CD4-positive, alpha-beta T cell treated with Interleukin-1 beta for 1 hour (primary cell): ENCODE data around the gene ZNF598.

Experiments
- DNase-seq, 2 donors: peaks; one replicate each; pipeline ENCODE4 v3.0.0-alpha.2; 2020 to 2022

ZNF598 gene

DNA sequence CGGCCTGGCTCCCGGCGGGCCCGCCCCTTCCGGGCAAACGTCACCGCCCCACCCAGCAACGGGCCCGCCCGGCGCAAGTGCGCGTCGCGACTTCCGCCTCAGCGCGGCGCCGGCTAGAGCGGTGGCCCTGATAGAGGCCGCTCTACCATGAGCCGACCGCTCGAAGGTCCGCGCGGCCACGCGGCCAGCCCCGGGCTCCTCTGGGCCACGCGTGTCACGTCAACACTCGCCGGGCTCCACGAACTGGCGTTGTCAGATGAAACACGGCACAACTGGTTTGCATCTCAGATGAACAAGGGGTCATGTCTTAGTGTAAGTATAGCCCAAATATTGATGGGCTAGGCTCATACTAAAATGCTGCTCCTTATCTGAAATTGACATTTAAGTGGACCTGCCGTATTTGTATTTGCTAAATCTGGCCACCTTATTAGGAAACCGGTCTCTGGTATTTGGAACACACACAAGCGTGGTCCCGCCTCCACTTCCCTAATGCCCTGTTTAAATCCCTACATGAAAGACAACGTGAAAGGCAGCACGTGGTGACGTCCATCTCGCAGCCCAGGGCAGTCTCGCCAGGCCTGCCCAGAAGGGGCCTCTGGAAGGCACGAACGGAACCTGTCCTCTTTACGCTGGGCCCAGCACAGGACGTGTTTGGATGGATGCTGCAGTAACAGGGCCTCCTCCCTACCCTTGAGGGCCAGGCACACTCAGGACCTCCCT, at the start of gene ZNF598:
Gene ZNF598, minus strand, starts transcription at position 31 of the 720 bp plus-strand sequence.
- peak; percentile 83 to 86 for DNase-seq

DNA sequence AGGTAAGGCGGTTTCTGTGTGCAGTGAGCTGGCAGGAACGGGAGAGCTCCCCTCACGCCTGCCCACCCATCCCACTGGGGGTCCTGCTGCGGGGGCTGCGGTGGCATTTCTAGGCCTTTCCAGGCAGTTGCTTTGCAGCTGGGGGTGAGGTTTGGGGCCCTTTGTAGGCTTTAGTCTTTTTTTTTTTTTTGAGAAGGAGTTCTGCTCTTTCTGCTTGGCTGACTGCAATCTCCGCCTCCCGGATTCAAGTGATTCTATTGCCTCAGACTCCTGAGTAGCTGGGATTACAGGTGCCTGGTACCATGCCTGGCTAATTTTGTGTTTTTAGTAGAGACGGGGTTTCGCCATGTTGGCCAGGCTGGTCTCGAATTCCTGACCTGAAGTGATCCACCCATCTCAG, 49.3 kb upstream of the ZNF598 start:
- DNase-seq: no peak

DNA sequence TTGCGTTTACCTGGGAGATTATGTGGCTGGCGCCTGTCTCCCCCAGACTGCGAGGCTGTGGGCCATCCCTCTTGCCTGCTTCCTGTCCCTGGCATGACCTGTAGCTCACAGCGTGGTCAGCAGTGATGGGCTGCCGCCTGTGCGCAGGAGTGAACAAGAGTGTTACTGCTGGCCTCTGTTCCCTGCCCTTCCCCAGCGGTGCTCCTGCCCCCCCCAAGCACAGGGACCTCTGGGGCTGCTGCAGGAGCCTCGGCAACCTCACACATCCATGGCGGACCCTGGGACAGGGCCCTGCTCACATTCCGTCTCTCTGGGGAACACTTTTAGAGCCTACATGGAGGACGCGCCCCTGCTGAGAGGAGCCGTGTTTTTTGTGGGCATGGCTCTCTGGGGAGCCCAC, 48.8 kb upstream of the ZNF598 start:
- no peak for DNase-seq

DNA sequence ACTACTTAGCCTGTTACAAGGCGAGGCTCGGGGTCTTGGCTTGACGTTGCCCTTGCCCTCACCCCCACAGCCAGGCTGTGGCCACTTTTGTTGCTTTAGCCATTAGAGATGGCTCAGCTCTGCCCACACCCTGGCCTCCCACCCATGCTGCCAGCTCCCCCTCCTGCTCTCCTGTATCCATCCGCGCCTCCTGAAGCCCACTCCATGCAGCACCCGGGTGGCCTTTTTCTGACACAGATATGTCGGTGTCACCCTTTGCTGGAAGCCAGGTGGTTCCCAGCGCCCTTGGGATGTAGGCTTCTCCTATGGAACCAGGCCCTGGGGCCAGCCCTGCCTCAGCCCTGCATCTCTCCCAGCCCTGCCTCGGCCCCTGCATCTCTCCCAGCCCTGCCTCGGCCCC, 47.8 kb upstream of the ZNF598 start:
- no peak for DNase-seq

DNA sequence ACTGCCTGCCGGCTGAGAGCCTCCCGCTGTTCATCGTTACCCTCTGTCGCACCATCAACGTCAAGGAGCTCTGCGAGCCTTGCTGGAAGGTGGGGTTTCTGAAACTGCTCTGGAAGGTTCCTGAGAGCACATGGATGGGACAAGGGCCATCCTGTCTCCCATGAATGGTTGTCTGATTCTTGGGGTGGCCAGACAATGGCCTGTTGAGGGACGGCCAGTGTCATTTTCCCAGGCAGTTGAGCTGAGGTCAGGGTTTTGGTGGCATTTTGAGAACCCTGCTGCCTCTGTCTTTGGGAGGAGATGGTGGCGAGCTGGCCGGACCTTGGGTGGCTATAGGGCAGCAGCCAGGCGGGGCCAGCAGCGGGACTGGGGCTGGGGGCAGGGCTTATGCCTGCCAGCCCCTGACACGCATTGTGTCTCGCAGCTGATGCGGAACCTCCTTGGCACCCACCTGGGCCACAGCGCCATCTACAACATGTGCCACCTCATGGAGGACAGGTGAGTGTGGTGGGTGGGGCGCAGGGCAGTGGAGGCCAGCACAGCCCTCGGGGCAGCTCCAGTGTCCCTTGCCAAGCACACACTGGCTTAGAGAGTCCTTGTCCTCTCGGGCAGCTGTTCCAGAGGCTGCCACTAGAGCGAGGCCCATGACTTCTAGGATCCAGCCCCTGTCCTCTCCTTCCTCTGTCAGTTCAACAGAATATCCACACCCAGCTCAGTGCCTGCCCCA, 47.2 kb upstream of the ZNF598 start:
- no peak for DNase-seq

DNA sequence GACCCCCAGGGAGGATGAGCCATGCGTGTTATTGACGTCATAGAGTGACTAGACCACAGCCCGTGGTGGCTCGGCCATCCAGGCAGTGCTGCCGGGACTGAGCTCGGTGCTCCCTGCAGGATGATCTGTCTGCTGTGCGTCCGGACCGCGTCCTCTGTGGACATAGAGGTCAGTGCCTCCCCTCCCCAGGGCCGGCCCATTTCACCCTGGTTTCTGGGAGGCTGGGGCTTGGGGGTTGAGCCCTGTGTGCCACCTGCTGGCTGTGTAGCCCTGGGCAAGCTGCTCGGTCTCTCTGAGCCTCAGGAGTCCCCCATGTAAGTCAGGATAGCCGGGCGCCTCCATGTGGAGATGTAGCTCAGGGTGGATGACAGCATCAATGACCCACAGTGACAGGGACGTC, 46.5 kb upstream of the ZNF598 start:
- no peak for DNase-seq

DNA sequence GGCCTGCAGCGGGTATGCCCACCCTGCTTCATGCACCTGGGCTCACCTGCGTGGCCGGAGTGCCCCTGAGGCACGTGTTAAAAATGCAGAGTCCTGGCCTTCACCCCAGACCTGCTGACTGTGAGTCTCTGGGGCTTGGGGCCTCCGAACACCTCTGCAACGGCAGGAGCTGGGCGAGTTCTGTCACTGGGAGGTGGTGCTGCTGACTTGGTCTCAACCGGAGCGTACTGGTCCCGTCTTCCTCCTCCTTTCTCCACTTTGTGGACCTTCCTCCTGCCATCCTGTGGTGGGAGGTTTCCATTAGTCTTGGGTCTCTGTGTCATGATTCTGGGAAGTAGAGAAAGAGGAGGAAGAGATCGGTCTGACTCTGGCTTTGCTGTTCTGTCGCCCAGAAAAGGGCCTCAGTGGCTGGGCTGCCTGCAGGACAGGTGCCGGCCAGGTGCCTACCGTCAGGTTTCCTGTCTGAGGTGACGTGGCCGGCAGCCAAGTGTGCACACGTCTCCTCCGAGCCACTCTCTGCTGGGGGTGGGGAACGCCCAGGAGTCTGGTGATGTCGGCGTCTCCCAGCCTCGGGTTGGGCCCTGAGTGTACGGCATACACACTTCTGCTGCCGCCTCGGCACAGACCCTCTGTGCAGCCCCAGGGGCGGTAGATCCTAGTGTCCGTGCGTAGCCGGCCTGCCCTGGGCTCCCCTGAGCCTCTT, 45.1 kb upstream of the ZNF598 start:
- DNase-seq: no peak

DNA sequence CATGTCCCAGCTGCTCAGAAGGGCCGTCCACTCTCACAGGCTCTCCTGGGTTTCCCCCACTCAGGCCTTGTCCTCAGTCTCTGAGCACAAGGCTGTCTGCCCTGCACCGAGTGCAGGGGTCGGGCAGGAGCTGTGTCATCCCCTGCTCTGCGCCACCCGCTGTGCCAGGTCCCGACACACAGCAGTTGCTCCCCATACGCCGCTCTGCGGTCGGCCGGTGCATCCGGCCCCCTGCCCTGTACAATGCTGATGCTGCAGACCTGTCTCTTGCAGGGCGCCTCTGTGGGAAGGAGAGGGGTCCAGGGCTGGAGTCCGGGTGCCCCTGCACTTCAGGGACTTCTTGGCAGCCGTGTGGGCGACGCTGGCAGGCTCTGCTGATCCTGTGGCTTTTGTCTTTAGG, 44.3 kb upstream of the ZNF598 start:
- DNase-seq: no peak

DNA sequence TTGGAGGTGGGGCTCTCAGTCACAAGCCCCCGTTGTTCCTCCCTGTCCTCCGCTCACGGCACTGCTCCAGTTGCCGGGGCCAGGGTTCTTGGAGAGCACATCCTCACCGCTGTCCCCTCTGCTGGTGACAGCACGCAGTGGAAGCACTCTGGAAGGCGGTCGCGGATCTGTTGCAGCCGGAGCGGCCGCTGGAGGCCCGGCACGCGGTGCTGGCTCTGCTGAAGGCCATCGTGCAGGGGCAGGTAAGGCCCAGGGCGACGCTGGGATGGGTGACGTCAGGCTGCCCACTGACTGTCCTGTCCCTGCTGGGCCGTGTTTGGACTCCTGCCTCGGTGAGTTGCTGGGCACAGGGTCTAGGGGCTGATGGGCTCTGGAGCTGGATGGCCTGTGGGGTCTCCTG, 43.6 kb upstream of the ZNF598 start:
- DNase-seq: no peak

DNA sequence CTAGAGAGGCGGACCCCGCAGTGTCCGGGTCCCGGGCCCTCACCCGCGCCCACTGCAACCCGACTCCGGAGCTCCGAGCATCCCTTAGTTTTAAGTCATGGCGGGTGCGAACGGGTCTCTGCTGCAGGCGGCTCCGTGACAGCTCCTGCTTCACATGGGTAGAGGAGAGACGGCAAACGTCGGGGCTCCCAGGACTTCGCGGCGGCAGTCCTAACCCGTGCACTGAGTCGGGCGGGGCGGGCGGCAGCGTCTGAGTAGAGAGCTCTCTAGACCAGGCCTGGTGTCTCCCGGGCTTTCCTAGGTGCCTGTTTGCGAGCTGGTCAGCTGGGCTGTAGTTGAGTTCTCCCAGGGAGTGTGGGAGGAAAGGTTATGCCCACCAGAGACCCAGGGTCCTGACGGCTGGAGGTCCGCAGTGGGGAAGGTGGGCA, 38.5 kb upstream of the ZNF598 start:
- no peak for DNase-seq

DNA sequence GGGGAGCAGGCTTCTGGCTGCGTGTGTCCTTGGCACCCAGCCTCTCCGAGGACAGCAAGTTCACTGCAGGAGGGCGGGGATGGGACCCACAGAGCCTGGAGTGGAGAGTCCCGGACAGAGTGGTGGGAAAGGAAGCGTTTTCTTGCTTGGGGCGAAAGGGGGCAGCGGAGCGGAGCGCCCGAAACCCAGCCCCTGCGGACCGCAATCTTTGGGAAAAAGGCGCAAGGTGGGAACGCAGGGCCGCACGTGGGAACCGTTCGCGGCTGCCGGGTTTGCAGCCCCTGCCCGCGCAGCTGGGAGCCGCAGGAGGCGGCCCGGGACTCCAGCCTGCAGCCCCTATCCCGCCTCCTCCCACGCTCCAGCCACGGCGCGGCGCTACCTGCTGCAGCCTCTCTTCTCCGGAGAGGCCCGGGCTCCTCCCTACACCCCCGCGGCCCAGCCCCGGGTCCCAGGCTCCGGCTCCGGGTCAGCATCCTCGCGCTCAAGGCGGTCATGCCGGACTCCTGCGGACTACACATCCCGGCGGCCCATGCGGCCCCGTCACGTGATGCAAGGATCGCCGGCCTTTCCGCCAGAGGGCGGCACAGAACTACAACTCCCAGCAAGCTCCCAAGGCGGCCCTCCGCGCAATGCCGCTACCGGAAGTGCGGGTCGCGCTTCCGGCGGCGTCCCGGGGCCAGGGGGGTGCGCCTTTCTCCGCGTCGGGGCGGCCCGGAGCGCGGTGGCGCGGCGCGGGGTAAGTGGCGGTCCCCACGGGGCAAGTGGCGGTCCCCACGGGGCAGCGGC, 37.9 kb upstream of the ZNF598 start, which contains the start of the genes NTHL1 and TSC2:
Gene NTHL1, minus strand, starts transcription at position 505 of the 786 bp plus-strand sequence. Its CDS starts 11 bp downstream, at position 494.
Gene TSC2, plus strand, starts transcription at position 656 of the 786 bp plus-strand sequence. CDS start 631 bp downstream, outside the sequence.
- peak; percentile 93 for DNase-seq

DNA sequence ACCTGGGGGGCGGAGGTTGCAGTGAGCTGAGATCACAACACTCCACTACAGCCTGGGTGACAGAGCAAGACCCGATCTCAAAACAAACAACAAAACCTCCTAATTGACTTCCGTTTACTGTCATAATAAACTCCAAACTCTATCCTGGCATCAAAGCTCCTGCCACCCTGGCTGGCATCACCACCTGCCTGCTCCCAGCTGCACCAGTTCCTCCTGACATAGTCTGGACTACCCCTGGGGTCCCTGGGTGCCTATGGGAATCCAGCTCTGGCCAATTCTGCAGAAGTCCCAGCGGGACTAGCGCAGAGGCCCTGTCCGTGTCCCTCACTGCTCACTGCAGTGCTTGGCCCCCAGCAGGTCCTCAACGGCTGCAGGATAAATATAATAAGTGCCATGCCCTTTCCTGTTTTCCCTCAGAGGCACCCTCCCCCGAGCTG, 37.3 kb upstream of the ZNF598 start:
- no peak for DNase-seq

DNA sequence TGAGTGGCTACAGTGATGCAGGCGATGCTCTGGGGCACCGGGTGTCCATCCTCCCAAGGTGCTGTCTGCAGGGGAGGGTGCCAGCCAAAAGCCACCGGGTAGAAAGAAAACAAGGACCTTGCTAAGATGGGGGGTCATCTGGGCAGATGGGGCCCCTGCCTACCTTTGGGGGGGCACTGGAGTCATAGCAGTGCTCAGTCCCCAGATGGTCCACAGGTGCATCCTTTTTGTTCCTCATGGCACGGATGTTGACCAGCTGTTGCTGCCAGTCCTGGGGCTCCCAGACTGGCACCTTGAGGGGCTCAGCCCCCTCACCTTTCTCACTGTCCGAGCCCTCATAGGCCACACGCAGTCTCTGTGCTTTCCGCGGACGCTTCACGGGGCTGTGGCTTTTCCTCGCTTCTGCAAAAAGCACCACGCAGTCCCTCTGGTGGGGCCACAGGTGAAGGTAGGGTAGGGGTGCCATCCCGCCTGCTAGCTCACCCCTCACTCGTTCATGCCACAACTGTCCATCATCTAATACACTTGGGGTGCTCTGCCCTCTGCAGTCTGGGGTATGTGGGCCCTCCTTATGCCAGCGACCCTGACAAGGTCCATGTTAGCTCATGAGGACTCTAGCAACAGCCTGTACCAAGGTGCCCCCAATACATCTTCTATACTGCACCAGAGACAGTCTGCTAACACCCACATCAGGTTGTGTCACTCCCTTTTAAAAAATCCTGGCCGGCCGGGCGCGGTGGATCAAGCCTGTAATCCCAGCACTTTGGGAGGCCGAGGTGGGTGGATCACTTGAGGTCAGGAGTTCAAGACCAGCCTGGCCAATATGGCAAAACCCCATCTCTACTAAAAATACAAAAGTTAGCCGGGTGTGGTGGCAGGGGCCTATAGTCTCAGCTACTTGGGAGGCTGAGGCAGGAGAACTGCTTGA, 36.6 kb upstream of the ZNF598 start:
- DNase-seq: no peak

DNA sequence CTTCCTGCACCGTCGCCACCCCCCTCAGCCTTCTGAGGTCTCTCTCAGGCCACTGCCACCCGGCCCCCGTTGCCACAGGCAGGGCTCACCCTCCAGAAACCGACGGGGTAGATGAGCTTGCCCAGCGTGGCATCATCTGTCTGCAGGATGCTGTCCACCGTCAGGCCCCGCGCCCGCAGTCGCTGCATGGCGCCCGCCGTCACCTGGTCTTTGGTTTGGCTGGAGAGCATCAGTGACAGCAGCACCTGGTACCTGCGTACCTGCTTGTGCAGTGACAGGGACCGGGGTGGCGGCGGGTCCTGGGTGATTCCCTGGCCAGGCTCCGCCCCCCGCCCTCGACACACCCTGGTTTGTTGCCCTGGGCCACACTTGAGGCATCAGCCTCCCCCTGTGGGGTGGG, 34.9 kb upstream of the ZNF598 start:
- DNase-seq: no peak

DNA sequence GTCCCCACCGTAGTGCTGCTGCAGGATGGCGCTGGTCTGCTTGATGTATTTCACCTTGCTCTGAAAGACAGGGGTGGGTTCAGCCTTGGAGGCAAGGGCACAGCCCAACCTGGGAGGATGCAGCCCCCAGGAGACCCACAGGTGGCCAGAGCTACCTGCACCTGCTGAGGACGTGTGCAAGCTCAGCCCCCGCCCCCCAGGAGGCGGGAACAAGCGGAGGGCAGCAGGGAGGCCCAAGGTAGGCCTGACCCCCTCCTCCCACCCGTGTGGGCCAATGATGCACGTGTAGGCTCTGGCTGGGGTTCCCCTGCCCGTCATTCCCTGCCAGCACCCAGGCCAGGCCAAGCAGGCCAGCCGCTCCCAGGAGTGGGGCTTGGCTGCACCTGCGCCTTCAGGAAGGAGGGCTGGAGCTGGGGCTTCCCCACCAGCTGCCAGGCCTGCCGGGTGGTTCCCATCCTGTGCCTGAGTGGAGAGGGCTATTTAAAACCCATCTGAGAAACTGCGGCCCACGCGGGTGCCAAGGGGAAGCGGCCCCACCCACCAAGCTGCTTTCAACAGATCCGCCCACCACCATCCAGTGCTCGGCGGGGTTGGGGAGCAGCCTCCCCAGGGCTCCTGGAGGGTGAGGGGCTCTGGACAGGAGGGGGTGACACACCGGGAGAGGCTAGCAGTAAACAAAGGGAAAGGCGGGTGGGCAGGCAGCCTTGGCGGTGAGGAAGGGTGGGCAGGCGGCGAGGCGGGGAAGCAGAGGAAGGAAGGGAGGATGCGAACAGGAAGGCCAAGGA, 34.2 kb upstream of the ZNF598 start:
- no peak for DNase-seq

DNA sequence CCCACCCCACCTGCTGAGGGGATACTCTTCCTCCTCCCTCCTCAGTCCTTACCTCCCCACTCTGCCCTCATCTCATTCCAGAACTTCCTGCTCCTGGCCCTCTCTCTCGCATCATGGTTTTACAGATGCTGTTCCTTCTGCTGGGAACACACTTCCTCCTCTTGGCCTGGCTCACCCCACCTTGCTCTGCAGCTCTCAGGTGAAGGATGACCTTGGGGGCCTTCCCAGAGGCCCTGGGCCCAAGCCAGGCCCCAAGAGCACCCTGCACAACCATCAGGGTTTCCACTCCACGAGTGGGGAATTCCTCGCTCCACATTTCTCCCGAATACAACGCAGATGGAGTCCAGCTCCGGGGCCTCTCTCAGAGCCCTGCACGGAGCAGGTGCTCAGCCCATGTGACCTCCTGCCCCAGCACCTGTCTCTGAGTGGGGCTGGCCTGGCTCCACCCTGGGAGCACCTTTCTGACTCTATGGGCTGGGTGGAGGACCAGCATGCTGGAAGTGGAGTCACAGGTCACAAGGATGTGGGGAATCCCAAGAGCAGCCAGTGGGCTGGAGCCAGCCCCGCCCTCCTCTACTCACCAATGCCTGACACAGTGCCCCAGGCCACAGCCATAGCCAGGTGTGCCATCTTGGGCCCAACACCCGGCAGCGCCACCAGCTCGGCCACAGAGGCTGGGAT, 33.5 kb upstream of the ZNF598 start:
- no peak for DNase-seq

DNA sequence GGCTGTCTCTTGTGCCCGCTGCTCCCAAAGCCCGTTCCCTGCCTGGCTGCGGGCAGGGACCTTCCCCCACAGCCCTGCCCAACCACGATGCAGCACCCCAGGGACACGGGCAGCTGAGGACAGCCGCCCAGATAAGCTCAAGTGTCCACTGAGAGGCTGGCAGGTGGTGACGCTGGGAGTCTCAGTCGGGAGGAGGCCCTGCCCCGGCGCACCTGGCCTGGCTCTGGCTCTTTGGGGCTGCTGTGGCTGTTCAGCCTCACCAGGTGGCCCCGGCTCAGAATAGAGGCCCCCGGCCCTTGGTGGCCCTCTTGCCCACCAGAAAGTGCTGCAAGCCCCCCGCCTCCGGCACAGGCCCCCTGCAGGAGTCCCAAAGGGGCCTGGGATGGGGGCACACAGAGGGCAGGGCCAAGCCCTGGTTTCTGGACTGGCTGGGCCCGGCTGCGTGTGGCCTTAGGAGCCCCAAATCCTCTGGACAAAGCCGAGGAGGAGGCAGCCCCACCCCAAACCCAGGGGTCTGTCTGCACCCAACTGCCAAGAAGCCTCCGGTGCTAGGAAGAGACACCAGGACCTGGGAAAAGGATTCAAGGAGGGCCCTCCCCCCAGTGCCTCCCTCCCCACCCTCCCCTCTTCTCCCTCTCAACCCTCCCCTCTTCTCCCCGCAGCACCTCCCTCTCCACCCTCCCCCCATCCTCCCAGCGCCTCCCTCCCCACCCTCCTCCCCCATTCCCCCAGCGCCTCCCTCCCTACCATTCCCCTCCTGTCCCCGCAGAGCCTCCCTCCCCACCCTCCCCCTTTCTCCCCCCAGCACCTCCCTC, 32.8 kb upstream of the ZNF598 start:
- no peak for DNase-seq

DNA sequence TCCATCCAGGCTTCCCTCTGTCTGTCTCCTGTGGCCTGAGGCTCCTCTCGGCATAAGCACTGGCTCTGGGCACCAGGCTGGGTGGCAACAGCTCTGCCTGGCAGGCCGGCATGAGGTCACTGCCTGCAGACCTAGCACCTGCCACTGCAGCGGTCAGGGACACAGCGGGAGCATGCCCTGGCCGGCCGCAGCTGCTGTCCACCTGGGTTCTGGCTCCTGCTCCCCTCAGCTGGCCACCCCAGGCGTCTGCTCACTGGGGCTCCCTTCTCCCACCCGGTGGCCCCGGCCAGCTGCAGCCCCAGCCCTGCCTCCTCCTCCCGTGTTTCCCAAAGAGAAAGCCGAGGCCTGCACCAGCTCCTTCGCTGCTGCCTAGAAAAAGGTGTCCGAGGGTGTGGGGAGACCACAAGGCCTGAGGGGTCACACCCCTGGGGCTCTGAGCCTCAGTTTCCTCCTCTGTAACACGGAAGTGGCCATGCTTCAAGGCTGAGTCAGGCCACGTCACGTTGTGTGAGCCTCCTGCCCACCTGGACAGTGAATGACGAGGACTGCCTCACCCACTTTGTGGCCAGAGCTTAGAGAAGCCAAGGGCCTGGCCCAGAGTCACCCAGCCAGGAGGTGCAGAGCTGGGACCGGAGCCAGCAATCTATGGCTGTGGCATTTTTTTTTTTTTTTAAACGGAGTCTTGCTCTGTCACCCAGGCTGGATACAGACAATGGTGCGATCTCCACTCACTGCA, 31.3 kb upstream of the ZNF598 start:
- no peak for DNase-seq
